ENCODE measurements around the gene REPS2.

- TF ChIP-seq TARDBP (IDR thresholded peaks at IDR 0.05) (no peak), FOXM1 (IDR thresholded peaks at IDR 0.05; ENCODE audit: borderline replicate concordance) (no peak), NFRKB (IDR thresholded peaks at IDR 0.05) (no peak), FOXA1 (IDR thresholded peaks at IDR 0.05) (no peak), CTBP1 (IDR thresholded peaks at IDR 0.05; ENCODE audit: borderline replicate concordance) (no peak), HDGF (IDR thresholded peaks at IDR 0.05; ENCODE audit: borderline replicate concordance) (no peak), L3MBTL2 (conservative IDR thresholded peaks at IDR 0.05) (no peak), SUZ12 (IDR thresholded peaks at IDR 0.05) (no peak), SP1 (IDR thresholded peaks at IDR 0.05) (no peak), ZNF384 (IDR thresholded peaks at IDR 0.05) (no peak), LEF1 (IDR thresholded peaks at IDR 0.05; ENCODE audit: borderline replicate concordance) (no peak), BHLHE40 (IDR thresholded peaks at IDR 0.05; ENCODE audit: borderline replicate concordance) (no peak), ARNT (IDR thresholded peaks at IDR 0.05) (no peak)
These were observed 43.3 kb downstream of the REPS2 start for GRCh38 chrX:16989750-16990149.
